HepG2 (cell line): ENCODE results near the gene MAP2K1. TPM values are rescaled to one million over a fixed set of nuclear protein-coding genes. Genes with fewer than 3 reads are reported as not detected.

Experiments used
- ATAC-seq: fragments of 200-7000 bp; cut with Tn5 transposase; 3 replicates; pipeline ENCODE4 v1.9.1; 2020; ENCODE audit warnings: mild to moderate bottlenecking, moderate library complexity
- BruUV-seq: library from RNA; stranded (reverse); fragments of 400-500 nt; replicated peaks from 2 replicates; lab custom pipeline; 2021; lab: Mats Ljungman, UMichigan
- CTCF ChIA-PET: fragments of 300-600 bp; formaldehyde crosslinking; extraction: SDS; loops from one replicate; lab custom pipeline; 2021; ENCODE audit warnings: low total read pairs, inconsistent platforms, low intra/inter-chr PET ratio; lab: Yijun Ruan, JAX
- POLR2A ChIA-PET: fragments of 350-600 bp; sonication (Branson Sonifier 250); formaldehyde crosslinking; loops from one replicate; lab custom pipeline; 2020; ENCODE audit warnings: antibody characterized with exemption, inconsistent platforms; lab: Yijun Ruan, JAX
- DNase-seq: peaks from one replicate; pipeline ENCODE4 v3.0.0-alpha.2; 2015; ENCODE audit warnings: low spot score
- FAIRE-seq: peaks from 3 replicates; lab custom pipeline; 2011; peaks lifted over from hg19 to GRCh38; lab: Jason Lieb, UNC
- H2AFZ ChIP-seq: one replicate; pipeline ENCODE4 v1.6.1; 2011; ENCODE audit warnings: low read length, inconsistent platforms
- H3K27ac ChIP-seq: fragments of 300-600 bp; 3 replicates; pipeline ENCODE4 v1.8.0; 2011; ENCODE audit warnings: mixed run types, mild to moderate bottlenecking, mixed read lengths, low read length, inconsistent platforms; ENCODE audit not compliant: insufficient read depth; ENCODE audit errors: extremely low read length
- H3K27me3 ChIP-seq, 2 experiments: fragments of 200-600 bp in 1 of 2; 2 replicates in 1 of 2; 3 replicates in 1 of 2; pipeline versions ENCODE4 v1.6.0 to v1.8.0; 2011; ENCODE audit warnings: low read length in 2 of 2, mild to moderate bottlenecking in 2 of 2, moderate library complexity in 2 of 2, inconsistent platforms in 1 of 2; ENCODE audit not compliant: insufficient read depth in 2 of 2, control insufficient read depth in 1 of 2
- H3K36me3 ChIP-seq, 2 experiments: fragments of 200-600 bp in 1 of 2; replicated peaks in 1 of 2; 2 replicates in 1 of 2; 3 replicates in 1 of 2; pipeline versions ENCODE4 v1.5.1 to v1.8.0; 2011; ENCODE audit warnings: low read length in 2 of 2, inconsistent platforms in 1 of 2; ENCODE audit not compliant: insufficient read depth in 2 of 2, control insufficient read depth in 1 of 2
- H3K4me1 ChIP-seq: 2 replicates; pipeline ENCODE4 v1.5.1; 2012; ENCODE audit warnings: low read length, inconsistent platforms; ENCODE audit not compliant: insufficient read depth
- H3K4me2 ChIP-seq: 2 replicates; pipeline ENCODE4 v1.6.0; 2011; ENCODE audit warnings: low read depth, low read length, inconsistent platforms
- H3K4me3 ChIP-seq, 3 experiments: fragments of 200-600 bp in 1 of 3; sonication (generic), shearing (Covaris generic) in 1 of 3; replicated peaks in 1 of 3; 2 replicates each; pipeline ENCODE4 v1.5.1; 2011 to 2016; ENCODE audit warnings: low read length in 3 of 3, inconsistent platforms in 2 of 3, low read depth in 2 of 3, mild to moderate bottlenecking in 2 of 3, control low read depth in 1 of 3, mixed read lengths in 1 of 3; ENCODE audit not compliant: insufficient read depth in 1 of 3
- H3K79me2 ChIP-seq: one replicate; pipeline ENCODE4 v1.6.1; 2011; ENCODE audit warnings: low read length, inconsistent platforms; ENCODE audit not compliant: insufficient read depth
- H3K9ac ChIP-seq: 2 replicates; pipeline ENCODE4 v1.6.0; 2011; ENCODE audit warnings: mild to moderate bottlenecking, low read depth, low read length, inconsistent platforms; ENCODE audit not compliant: insufficient read depth
- H3K9me3 ChIP-seq: 2 replicates; pipeline ENCODE4 v1.5.1; 2012; ENCODE audit warnings: mild to moderate bottlenecking, low read length
- H4K20me1 ChIP-seq: 2 replicates; pipeline ENCODE4 v1.6.0; 2011; ENCODE audit warnings: inconsistent platforms, mild to moderate bottlenecking, low read length, moderate library complexity; ENCODE audit not compliant: insufficient read depth
- ARNTL ChIP-seq: sonication (generic); formaldehyde crosslinking; IDR thresholded peaks from 2 replicates; pipeline ENCODE4 v1.4.0; 2020; ENCODE audit warnings: mild to moderate bottlenecking, missing genetic modification reagents
- HMGXB4 ChIP-seq, 2 experiments: sonication (generic) in 1 of 2; formaldehyde crosslinking in 1 of 2; IDR thresholded peaks; 2 replicates each; pipeline versions ENCODE4 v1.4.0 to v1.6.1; 2018 to 2020; ENCODE audit warnings: missing genetic modification reagents in 2 of 2, borderline replicate concordance in 1 of 2, low read depth in 1 of 2, mild to moderate bottlenecking in 1 of 2, missing biosample characterization in 1 of 2
- NCOR1 ChIP-seq: fragments of 200-600 bp; sonication (generic); IDR thresholded peaks from 2 replicates; pipeline ENCODE4 v1.7.0; 2017; ENCODE audit warnings: antibody characterized with exemption, low read length, borderline replicate concordance
- NFE2L1 ChIP-seq: sonication (generic); formaldehyde crosslinking; IDR thresholded peaks from 2 replicates; pipeline ENCODE4 v1.4.0; 2020; ENCODE audit warnings: missing genetic modification reagents, mild to moderate bottlenecking, borderline replicate concordance
- POGK ChIP-seq: sonication (generic); formaldehyde crosslinking; conservative IDR thresholded peaks from 2 replicates; pipeline ENCODE4 v1.8.0; 2022; ENCODE audit warnings: mild to moderate bottlenecking, moderate library complexity, missing genetic modification reagents
- SIX1 ChIP-seq: sonication (generic); formaldehyde crosslinking; IDR thresholded peaks from 2 replicates; pipeline ENCODE4 v1.4.0; 2020; ENCODE audit warnings: missing genetic modification reagents, borderline replicate concordance
- ZFX ChIP-seq: sonication (generic); formaldehyde crosslinking; IDR thresholded peaks from 2 replicates; pipeline ENCODE4 v1.4.0; 2020; ENCODE audit warnings: mild to moderate bottlenecking, low read depth, missing genetic modification reagents, moderate library complexity
- ZNF20 ChIP-seq: sonication (generic); formaldehyde crosslinking; IDR thresholded peaks from 2 replicates; pipeline ENCODE4 v1.4.0; 2020; ENCODE audit warnings: mild to moderate bottlenecking, moderate library complexity, missing genetic modification reagents
- ZNF317 ChIP-seq: sonication (generic); formaldehyde crosslinking; IDR thresholded peaks from 2 replicates; pipeline ENCODE4 v1.5.0; 2020; ENCODE audit warnings: mild to moderate bottlenecking, missing genetic modification reagents
- ZNF331 ChIP-seq: sonication (generic); formaldehyde crosslinking; IDR thresholded peaks from 2 replicates; pipeline ENCODE4 v1.4.0; 2020; ENCODE audit warnings: missing genetic modification reagents
- ZNF501 ChIP-seq: sonication (generic); formaldehyde crosslinking; IDR thresholded peaks from 2 replicates; pipeline ENCODE4 v1.5.1; 2020; ENCODE audit warnings: mild to moderate bottlenecking, moderate library complexity, missing genetic modification reagents
- WGBS: methylation state at CpG from one replicate; pipeline ENCODE4 v1.1.6; 2017; ENCODE audit warnings: low lambda C conversion rate; 5-methylcytosine and 5-hydroxymethylcytosine counted together
- in situ Hi-C: cut with HindIII; loops from 2 replicates; pipeline ENCODE4 v1.10.0; 2017; ENCODE audit warnings: low pct_unique_long_range_greater_than_20kb; ENCODE audit not compliant: extremely low pct_ligation_motif_present
- intact Hi-C: fragments of 100-400 bp; cut with micrococcal nuclease; formaldehyde crosslinking; loops from one replicate; pipeline ENCODE4 v1.10.0; 2022; ENCODE audit not compliant: unreplicated experiment
- polyA plus RNA-seq, 8 experiments: library from polyadenylated mRNA; depleted of rRNA in 3 of 8; stranded (reverse) in 7 of 8; unstranded in 1 of 8; fragments of >200 nt; fragmentation: Illumina TruSeq in 4 of 8; extraction: Trizol in 4 of 8; gene quantifications; 2 replicates each; pipeline versions ENCODE4 v1.2.1 to v1.2.3, GENCODE V29; 2011 to 2016; ENCODE audit warnings: low read depth in 4 of 8, missing spikeins in 1 of 8, mixed read lengths in 1 of 8; ENCODE audit not compliant: insufficient read depth in 1 of 8
- total RNA-seq, 5 experiments: library from RNA; depleted of rRNA; stranded (reverse); fragments of >200 nt; fragmentation: Illumina TruSeq; extraction: Trizol; gene quantifications; 2 replicates each; pipeline ENCODE4 v1.2.3, GENCODE V29; 2016; ENCODE audit warnings: low read depth in 1 of 5
- TF ChIP-seq, protein P1 (sequence below): IDR thresholded peaks from 2 replicates; pipeline ENCODE4 v1.6.1; 2016; ENCODE audit warnings: low read depth, control low read depth

The MAP2K1 gene
- total and polyA plus RNA-seq, 2 of the 13 experiments (the other 11 are each of a cell fraction or from before 2014, with no cell fraction given): 24.1 to 49.2 TPM

- POLR2A ChIA-PET: no interaction called here
- no peak for DNase-seq
- FAIRE-seq: no peak
- peaks cover 27% of the 10 kb centered on the region for H3K4me1 ChIP-seq
- no peak overlapping the region for H2AFZ ChIP-seq
- no peaks in the 10 kb centered on the region for H3K27me3 ChIP-seq
- TF ChIP-seq ZFX (0 out of 2 replicates have a peak, but pooled peaks have one; percentile 2), ARNTL (CRISPR knock-in tag) (no peak)
- TF ChIP-seq, all 625 proteins: peak for 1
- CTCF ChIA-PET: no interaction called here
- H3K79me2 ChIP-seq: no peaks in the 10 kb centered on the region
- H3K4me3 ChIP-seq: no peak overlapping the region
- H3K9me3 ChIP-seq: no peaks in the 10 kb centered on the region
- 95% methylated on average over 4 of the region's 4 CpGs for WGBS
- in situ Hi-C loops: no loop called here
- BruUV-seq: no TSS peak
- peak overlapping the region; percentile 80 for H3K27ac ChIP-seq
- H3K36me3 ChIP-seq: peaks cover 0 to 15% of the 10 kb centered on the region in 2 experiments; a peak in 2 of 5 replicates
- ATAC-seq: peak; percentile 54
- H3K9ac ChIP-seq: no peak overlapping the region
- H3K4me2 ChIP-seq: peak overlapping the region; percentile 41; the same call in 1 of the 2 replicates
- H4K20me1 ChIP-seq: no peaks in the 10 kb centered on the region
- intact Hi-C loops: no loop called here
These were observed 65.7 kb downstream of the MAP2K1 start for GRCh38 chr15:66452420-66452819.

- Histone ChIP-seq H3K9me3 (no peaks in the 10 kb centered on the region), H3K4me2 (peak overlapping the region; percentile 40), H3K36me3 (peaks cover 0 to 15% of the 10 kb centered on the region in 2 experiments; a peak in 2 of 5 replicates), H3K4me1 (peaks cover 27% of the 10 kb centered on the region), H4K20me1 (no peaks in the 10 kb centered on the region), H3K27me3 (no peaks in the 10 kb centered on the region), H2AFZ (no peak overlapping the region), H3K27ac (peak overlapping the region; percentile 80), H3K79me2 (no peaks in the 10 kb centered on the region), H3K4me3 (peak overlapping the region in 1 of 3 experiments; percentile 3; a peak in 1 of 6 replicates), H3K9ac (peak overlapping the region; percentile 43; the same call in 1 of the 2 replicates)
- 47% methylated on average over 1 of the region's 1 CpG for WGBS
- DNase-seq (peak; percentile 72), ATAC-seq (peak; percentile 98), FAIRE-seq (peak; percentile 77)
- ChIA-PET POLR2A (no interaction called here), CTCF (no interaction called here)
- in situ Hi-C loops: no loop called here
- intact Hi-C loops: no loop called here
- BruUV-seq: no TSS peak
- TF ChIP-seq ZNF501 (CRISPR knock-in tag) (0 out of 2 replicates have a peak, but pooled peaks have one; percentile 23), ZNF20 (CRISPR knock-in tag) (no peak), ZNF317 (CRISPR knock-in tag) (peak; percentile 66; the same call in 1 of the 2 replicates), NFE2L1 (no peak), NCOR1 (0 out of 2 replicates have a peak, but pooled peaks have one; percentile 12), HMGXB4 (CRISPR knock-in tag; IDR thresholded peaks at IDR 0.05; ENCODE audit: borderline replicate concordance in 1 of 2, low read depth in 1 of 2) (no peak), POGK (no peak), ZNF331 (CRISPR knock-in tag) (peak; percentile 31; the same call in 1 of the 2 replicates), SIX1 (no peak)
- TF ChIP-seq, protein P1, sequence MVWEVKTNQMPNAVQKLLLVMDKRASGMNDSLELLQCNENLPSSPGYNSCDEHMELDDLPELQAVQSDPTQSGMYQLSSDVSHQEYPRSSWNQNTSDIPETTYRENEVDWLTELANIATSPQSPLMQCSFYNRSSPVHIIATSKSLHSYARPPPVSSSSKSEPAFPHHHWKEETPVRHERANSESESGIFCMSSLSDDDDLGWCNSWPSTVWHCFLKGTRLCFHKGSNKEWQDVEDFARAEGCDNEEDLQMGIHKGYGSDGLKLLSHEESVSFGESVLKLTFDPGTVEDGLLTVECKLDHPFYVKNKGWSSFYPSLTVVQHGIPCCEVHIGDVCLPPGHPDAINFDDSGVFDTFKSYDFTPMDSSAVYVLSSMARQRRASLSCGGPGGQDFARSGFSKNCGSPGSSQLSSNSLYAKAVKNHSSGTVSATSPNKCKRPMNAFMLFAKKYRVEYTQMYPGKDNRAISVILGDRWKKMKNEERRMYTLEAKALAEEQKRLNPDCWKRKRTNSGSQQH: no peak
These were observed 66.4 kb downstream of the MAP2K1 start for GRCh38 chr15:66452971-66453580.
